ENCODE data around the gene PMPCB. TPM values are rescaled to one million over a fixed set of nuclear protein-coding genes. Genes with fewer than 3 reads are reported as not detected.

The PMPCB gene
- 62.4 to 70.0 TPM (median 67.0 TPM) in 5 replicates for total RNA-seq (2022; extraction: Qiagen RNA extraction; ENCODE audit: low read depth)

GRCh38 chr7:103296901-103297836 lies at the start of gene PMPCB:
TSS of gene PMPCB (plus strand) at chr7:103297435. CDS start at chr7:103297460, 25 bp downstream.

GRCh38 chr7:103344453-103345149 lies 47.4 kb downstream of the PMPCB start, which contains the start of gene DNAJC2:
TSS of gene DNAJC2 (minus strand) at chr7:103344767. CDS start at chr7:103344622, 145 bp downstream.

GRCh38 chr7:103347507-103348267 lies 50.5 kb downstream of the PMPCB start, which contains the start of gene PSMC2:
TSS of gene PSMC2 (plus strand) at chr7:103347643. CDS start at chr7:103347712, 69 bp downstream.

Other genes starting within 250 kb of the PMPCB start
- gene FBXL13, start 222.6 kb upstream of the PMPCB start, total RNA-seq (2022; extraction: Qiagen RNA extraction; ENCODE audit: low read depth), result 0.26 to 0.59 TPM (median 0.39 TPM) in 5 replicates
- gene ARMC10, start 222.3 kb upstream of the PMPCB start, total RNA-seq (2022; extraction: Qiagen RNA extraction; ENCODE audit: low read depth), result 26.7 to 43.6 TPM (median 39.2 TPM) in 5 replicates
- gene NAPEPLD, start 148.3 kb upstream of the PMPCB start, total RNA-seq (2022; extraction: Qiagen RNA extraction; ENCODE audit: low read depth), result 3.2 to 6.2 TPM (median 4.5 TPM) in 5 replicates
- gene DNAJC2, start 47.3 kb downstream of the PMPCB start, total RNA-seq (2022; extraction: Qiagen RNA extraction; ENCODE audit: low read depth), result 41.5 to 50.6 TPM (median 46.6 TPM) in 5 replicates
- 161 to 193 TPM (median 169 TPM) in 5 replicates for gene PSMC2, start 50.2 kb downstream of the PMPCB start, total RNA-seq (2022; extraction: Qiagen RNA extraction; ENCODE audit: low read depth)
- not detected in 5 replicates for gene SLC26A5, start 148.8 kb downstream of the PMPCB start, total RNA-seq (2022; extraction: Qiagen RNA extraction; ENCODE audit: low read depth)

All from A549 treated with DMSO at 1 μM for 4 hours (cell line).